HCT116 (cell line): ENCODE results near the gene LDLRAD4. TPM values are rescaled to one million over a fixed set of nuclear protein-coding genes. Genes with fewer than 3 reads are reported as not detected.

Experiments used
- ATAC-seq: fragments of 200-7000 bp; cut with Tn5 transposase; 2 replicates; pipeline ENCODE4 v1.9.1; 2020; ENCODE audit warnings: mild to moderate bottlenecking, moderate library complexity
- BruUV-seq: library from RNA; stranded (reverse); fragments of 400-500 nt; replicated peaks from 2 replicates; lab custom pipeline; 2021; lab: Mats Ljungman, UMichigan
- CTCF ChIA-PET: fragments of 300-600 bp; sonication (Branson Sonifier 250); formaldehyde crosslinking; loops from one replicate; lab custom pipeline; 2021; ENCODE audit warnings: antibody characterized with exemption; lab: Charles Lee
- POLR2A ChIA-PET: fragments of 300-600, 350-600 bp; sonication (Branson Sonifier 250); formaldehyde crosslinking; loops from one replicate; lab custom pipeline; 2021; ENCODE audit warnings: antibody characterized with exemption; lab: Charles Lee
- RAD21 ChIA-PET, 2 experiments: fragments of 300-600 bp; sonication (Branson Sonifier 250); formaldehyde crosslinking; loops; one replicate each; lab custom pipeline; 2023; ENCODE audit warnings: low total read pairs in 2 of 2; ENCODE audit not compliant: uncharacterized antibody in 2 of 2, unreplicated experiment in 2 of 2, low non-redundant PET in 1 of 2; lab: Charles Lee
- DNase-seq: peaks from one replicate; pipeline ENCODE4 v3.0.0-alpha.2; 2010; ENCODE audit warnings: low read depth, low spot score
- H2AFZ ChIP-seq: fragments of 200-600 bp; shearing (Covaris generic), sonication (generic); 2 replicates; pipeline ENCODE4 v1.6.1; 2017; ENCODE audit warnings: low read depth, mixed run types, mixed read lengths, antibody characterized with exemption, low read length; ENCODE audit not compliant: poor library complexity, severe bottlenecking
- H3K27ac ChIP-seq: 2 replicates; pipeline ENCODE4 v1.5.1; 2012; ENCODE audit warnings: low read depth, low read length
- H3K27me3 ChIP-seq: fragments of 200-600 bp; sonication (generic); 2 replicates; pipeline ENCODE4 v1.6.1; 2016; ENCODE audit warnings: mixed run types, low read length, mixed read lengths; ENCODE audit not compliant: insufficient read depth
- H3K36me3 ChIP-seq, 2 experiments: fragments of 200-500 bp in 1 of 2; fragments of 200-600 bp in 1 of 2; sonication (Bioruptor generic) in 1 of 2; sonication (generic) in 1 of 2; 2 replicates each; pipeline versions ENCODE4 v1.5.1 to v1.6.1; 2014 to 2016; ENCODE audit warnings: low read length in 2 of 2, inconsistent platforms in 1 of 2, mixed read lengths in 1 of 2, mixed run types in 1 of 2; ENCODE audit not compliant: insufficient read depth in 2 of 2, control insufficient read depth in 1 of 2
- H3K4me1 ChIP-seq, 2 experiments: fragments of 200-600 bp in 1 of 2; sonication (generic) in 1 of 2; 2 replicates each; pipeline versions ENCODE4 v1.5.1 to v1.6.1; 2012 to 2017; ENCODE audit warnings: low read length in 2 of 2, inconsistent platforms in 1 of 2, mild to moderate bottlenecking in 1 of 2, mixed read lengths in 1 of 2, mixed run types in 1 of 2, moderate library complexity in 1 of 2; ENCODE audit not compliant: insufficient read depth in 2 of 2, control insufficient read depth in 1 of 2
- H3K4me2 ChIP-seq: fragments of 200-600 bp; sonication (generic); 2 replicates; pipeline ENCODE4 v1.6.1; 2017; ENCODE audit warnings: mixed run types, low read length, mixed read lengths
- H3K4me3 ChIP-seq, 2 experiments: fragments of 200-600 bp in 1 of 2; sonication (generic) in 1 of 2; replicated peaks in 1 of 2; 2 replicates each; pipeline ENCODE4 v1.5.1; 2011 to 2016; ENCODE audit warnings: low read length in 2 of 2, control low read depth in 1 of 2, low read depth in 1 of 2, mild to moderate bottlenecking in 1 of 2, mixed read lengths in 1 of 2, mixed run types in 1 of 2
- H3K79me2 ChIP-seq: fragments of 200-600 bp; sonication (generic); 2 replicates; pipeline ENCODE4 v1.6.1; 2017; ENCODE audit warnings: mild to moderate bottlenecking, mixed run types, low read length, moderate library complexity, mixed read lengths; ENCODE audit not compliant: insufficient read depth
- H3K9ac ChIP-seq: fragments of 200-600 bp; sonication (generic); 2 replicates; pipeline ENCODE4 v1.6.1; 2016; ENCODE audit warnings: low read length, mixed read lengths
- H3K9me2 ChIP-seq: fragments of 200-600 bp; sonication (generic), shearing (Covaris generic); 2 replicates; pipeline ENCODE4 v1.6.1; 2017; ENCODE audit warnings: mixed run types, mild to moderate bottlenecking, moderate library complexity; ENCODE audit not compliant: insufficient read depth
- H3K9me3 ChIP-seq, 2 experiments: fragments of 200-500 bp in 1 of 2; fragments of 200-600 bp in 1 of 2; sonication (Bioruptor generic) in 1 of 2; sonication (generic) in 1 of 2; 2 replicates each; pipeline ENCODE4 v1.6.1; 2014 to 2017; ENCODE audit warnings: low read length in 2 of 2, mixed read lengths in 2 of 2, inconsistent platforms in 1 of 2, low read depth in 1 of 2, mild to moderate bottlenecking in 1 of 2, mixed run types in 1 of 2, moderate library complexity in 1 of 2; ENCODE audit not compliant: control insufficient read depth in 1 of 2, insufficient read depth in 1 of 2
- H4K20me1 ChIP-seq: fragments of 200-600 bp; sonication (generic), shearing (Covaris generic); 2 replicates; pipeline ENCODE4 v1.6.1; 2017; ENCODE audit warnings: mixed run types, mild to moderate bottlenecking, moderate library complexity; ENCODE audit not compliant: insufficient read depth
- ATF3 ChIP-seq: IDR thresholded peaks from 2 replicates; pipeline ENCODE4 v1.6.1; 2012
- CEBPB ChIP-seq: IDR thresholded peaks from 2 replicates; pipeline ENCODE4 v1.6.1; 2012; ENCODE audit warnings: low read depth
- CTCF ChIP-seq, 3 experiments: fragments of 200-600 bp in 1 of 3; sonication (generic) in 1 of 3; IDR thresholded peaks in 2 of 3; conservative IDR thresholded peaks in 1 of 3; 2 replicates each; pipeline ENCODE4 v1.5.1; 2012 to 2017; ENCODE audit warnings: low read depth in 2 of 3, low read length in 2 of 3, antibody characterized with exemption in 1 of 3, borderline replicate concordance in 1 of 3, control low read depth in 1 of 3, mild to moderate bottlenecking in 1 of 3, mixed read lengths in 1 of 3, mixed run types in 1 of 3, moderate library complexity in 1 of 3; ENCODE audit not compliant: insufficient read depth in 1 of 3
- EGR1 ChIP-seq: IDR thresholded peaks from 2 replicates; pipeline ENCODE4 v1.6.1; 2012; ENCODE audit warnings: low read depth
- ELF1 ChIP-seq: IDR thresholded peaks from 2 replicates; pipeline ENCODE4 v1.6.1; 2012; ENCODE audit warnings: low read depth, borderline replicate concordance
- EZH2 ChIP-seq: fragments of 200-600 bp; sonication (generic); IDR thresholded peaks from 2 replicates; pipeline ENCODE4 v1.6.1; 2017; ENCODE audit warnings: antibody characterized with exemption, mixed run types
- EZH2phosphoT487 ChIP-seq: fragments of 200-600 bp; IDR thresholded peaks from 2 replicates; pipeline ENCODE4 v1.6.1; 2018; ENCODE audit warnings: antibody characterized with exemption, borderline replicate concordance
- FOSL1 ChIP-seq: IDR thresholded peaks from 2 replicates; pipeline ENCODE4 v1.6.1; 2012; ENCODE audit warnings: low read depth
- JUND ChIP-seq: IDR thresholded peaks from 2 replicates; pipeline ENCODE4 v1.6.1; 2012
- POLR2A ChIP-seq: IDR thresholded peaks from 2 replicates; pipeline ENCODE4 v1.7.0; 2011; ENCODE audit warnings: borderline replicate concordance; ENCODE audit not compliant: insufficient read depth, insufficient read length; ENCODE audit errors: extremely low read depth
- REST ChIP-seq: IDR thresholded peaks from 2 replicates; pipeline ENCODE4 v1.6.1; 2012; ENCODE audit warnings: low read depth
- SIN3A ChIP-seq: IDR thresholded peaks from 2 replicates; pipeline ENCODE4 v1.6.1; 2012; ENCODE audit warnings: low read depth
- TCF7L2 ChIP-seq: IDR thresholded peaks from 2 replicates; pipeline ENCODE4 v1.7.0; 2011; ENCODE audit warnings: borderline replicate concordance, inconsistent platforms; ENCODE audit not compliant: insufficient read depth, insufficient read length; ENCODE audit errors: extremely low read depth
- YY1 ChIP-seq: IDR thresholded peaks from 2 replicates; pipeline ENCODE4 v1.6.1; 2011; ENCODE audit warnings: low read length, low read depth, moderate library complexity, mild to moderate bottlenecking; ENCODE audit not compliant: insufficient replicate concordance; ENCODE audit errors: extremely low read depth
- ZFX ChIP-seq: fragments of 450-650 bp; IDR thresholded peaks from 2 replicates; pipeline ENCODE4 v1.6.1; 2017
- intact Hi-C: fragments of 100-400 bp; cut with micrococcal nuclease; formaldehyde crosslinking; loops from 2 replicates; pipeline ENCODE4 v1.10.0; 2022
- total RNA-seq: library from RNA; stranded (reverse); gene quantifications from one replicate; pipeline ENCODE4 v1.2.1, GENCODE V29; 2021; ENCODE audit not compliant: unreplicated experiment

LDLRAD4 gene
- total RNA-seq, 1 experiment from 2014 or later = 1.2 TPM

- Histone ChIP-seq H3K4me3 (no peak overlapping the region), H4K20me1 (no peaks in the 10 kb centered on the region), H3K9me2 (no peaks in the 10 kb centered on the region), H3K4me1 (no peaks in the 10 kb centered on the region), H3K9ac (no peak overlapping the region), H3K27ac (no peak overlapping the region), H3K27me3 (no peaks in the 10 kb centered on the region), H3K36me3 (no peaks in the 10 kb centered on the region), H3K79me2 (no peaks in the 10 kb centered on the region), H3K4me2 (no peak overlapping the region), H3K9me3 (no peaks in the 10 kb centered on the region), H2AFZ (no peak overlapping the region)
- BruUV-seq = no TSS peak
- no peak for DNase-seq
- RAD21 ChIA-PET = no interaction called here
- intact Hi-C loops = no loop called here
- ATAC-seq = no peak
- CTCF ChIA-PET = no interaction called here
- POLR2A ChIA-PET = no interaction called here
- TF ChIP-seq FOSL1 (no peak), POLR2A (no peak), CEBPB (no peak), ATF3 (no peak), ELF1 (no peak)
Measured at GRCh38 chr18:13623871-13624270, 405.3 kb downstream of the LDLRAD4 start.

- Histone ChIP-seq H3K36me3 (no peaks in the 10 kb centered on the region), H3K4me2 (no peak overlapping the region), H3K27me3 (no peaks in the 10 kb centered on the region), H3K4me1 (no peaks in the 10 kb centered on the region), H3K9me2 (no peaks in the 10 kb centered on the region), H3K4me3 (no peak overlapping the region), H3K9me3 (no peaks in the 10 kb centered on the region), H3K79me2 (no peaks in the 10 kb centered on the region), H3K9ac (no peak overlapping the region), H4K20me1 (no peaks in the 10 kb centered on the region), H3K27ac (no peak overlapping the region), H2AFZ (no peak overlapping the region)
- ChIA-PET CTCF (no interaction called here), RAD21 (no interaction called here), POLR2A (no interaction called here)
- no TSS peak for BruUV-seq
- DNase-seq (no peak), ATAC-seq (no peak)
- intact Hi-C loops = no loop called here
- TF ChIP-seq SIN3A (no peak), CTCF (IDR thresholded peaks at IDR 0.05 in 2 of 3, conservative IDR thresholded peaks at IDR 0.05 in 1 of 3; ENCODE audit: borderline replicate concordance in 1 of 3, insufficient read depth in 1 of 3, low read depth in 2 of 3, low read length in 2 of 3) (no peak), JUND (no peak), REST (no peak), EZH2phosphoT487 (no peak), EGR1 (no peak), YY1 (no peak), EZH2 (no peak), ATF3 (no peak), POLR2A (no peak), ZFX (no peak), TCF7L2 (no peak)
Measured at GRCh38 chr18:13624563-13625237, 406.1 kb downstream of the LDLRAD4 start.
